ENCODE measurements around the gene JMJD8.
"Not testable (repeated sequence)": the region's sequence is repeated elsewhere in the genome, so short reads cannot be mapped to it uniquely, and the experiment has no call there.

The JMJD8 gene

GRCh38 chr16:692356-693108, 8.4 kb upstream of the JMJD8 start:
- DNase-seq (ENCODE audit: low spot score) = no peak

GRCh38 chr16:691242-691641, 7.1 kb upstream of the JMJD8 start:
- not testable (repeated sequence) for DNase-seq (ENCODE audit: low spot score)

GRCh38 chr16:689175-689897, 5.2 kb upstream of the JMJD8 start:
- no peak for DNase-seq (ENCODE audit: low spot score)

- no peak for DNase-seq (ENCODE audit: low spot score)
Measured at GRCh38 chr16:687499-687898, 3.4 kb upstream of the JMJD8 start.

- no peak for DNase-seq (ENCODE audit: low spot score)
Measured at GRCh38 chr16:686459-687260, 2.5 kb upstream of the JMJD8 start.

- no peak for DNase-seq (ENCODE audit: low spot score)
Measured at GRCh38 chr16:685967-686366, 1.8 kb upstream of the JMJD8 start.

GRCh38 chr16:684961-685696, 995 bp upstream of the JMJD8 start:
- no peak for DNase-seq (ENCODE audit: low spot score)

GRCh38 chr16:683396-684070, 601 bp downstream of the JMJD8 start:
- no peak for DNase-seq (ENCODE audit: low spot score)

GRCh38 chr16:682493-683395, 1.4 kb downstream of the JMJD8 start:
- DNase-seq (ENCODE audit: low spot score) = no peak

GRCh38 chr16:681746-682427, 2.2 kb downstream of the JMJD8 start:
- no peak for DNase-seq (ENCODE audit: low spot score)

- DNase-seq (ENCODE audit: low spot score) = peak; percentile 52
Measured at GRCh38 chr16:680967-681745, 3.0 kb downstream of the JMJD8 start.

- no peak for DNase-seq (ENCODE audit: low spot score)
Measured at GRCh38 chr16:680625-680945, 3.5 kb downstream of the JMJD8 start.

GRCh38 chr16:679814-680624, 4.1 kb downstream of the JMJD8 start, which contains the start of gene STUB1:
Gene STUB1 (plus strand): TSS chr16:680410. CDS start chr16:680526, 116 bp downstream.
- DNase-seq (ENCODE audit: low spot score) = peak; percentile 90

GRCh38 chr16:678858-679813, 5.0 kb downstream of the JMJD8 start:
- DNase-seq (ENCODE audit: low spot score) = peak; percentile 79

GRCh38 chr16:678209-678857, 5.8 kb downstream of the JMJD8 start:
- DNase-seq (ENCODE audit: low spot score) = no peak
